Transverse colon (tissue), 4 donors: ENCODE data around the gene TMEM220. TPM values are rescaled to one million over a fixed set of nuclear protein-coding genes. Genes with fewer than 3 reads are reported as not detected.

Experiments used
- DNase-seq: peaks from one replicate; pipeline ENCODE4 v3.0.0-alpha.2; 2019
- H3K27ac ChIP-seq, 4 donors: fragments of 200-600 bp; sonication (generic); 2 replicates each; pipeline ENCODE4 v1.5.1; 2016 to 2018; ENCODE audit warnings: inconsistent platforms in 4 of 4
- H3K27me3 ChIP-seq: fragments of 200-600 bp; sonication (generic); 2 replicates; pipeline ENCODE4 v1.5.1; 2017; ENCODE audit warnings: inconsistent platforms
- H3K36me3 ChIP-seq, 4 donors: fragments of 200-600 bp; sonication (generic); 2 replicates each; pipeline ENCODE4 v1.5.1; 2017 to 2019; ENCODE audit warnings: inconsistent platforms in 4 of 4
- H3K4me1 ChIP-seq, 4 donors: fragments of 200-600 bp; sonication (generic); 2 replicates each; pipeline ENCODE4 v1.5.1; 2017 to 2020; ENCODE audit warnings: inconsistent platforms in 4 of 4
- H3K4me3 ChIP-seq, 4 donors: fragments of 200-600 bp; sonication (generic); 1 replicate in 1 of 4; 2 replicates in 3 of 4; pipeline versions ENCODE4 v1.5.1 to v1.6.1; 2017 to 2019; ENCODE audit warnings: inconsistent platforms in 4 of 4
- H3K9me3 ChIP-seq, 2 donors: fragments of 200-600 bp; sonication (generic); 2 replicates each; pipeline ENCODE4 v1.5.1; 2017 to 2019; ENCODE audit warnings: inconsistent platforms in 2 of 2
- EP300 ChIP-seq: sonication (generic); formaldehyde crosslinking; IDR thresholded peaks from one replicate; pipeline ENCODE4 v1.6.1; 2017; ENCODE audit warnings: antibody characterized with exemption, low read depth
- POLR2A ChIP-seq: fragments of 450-650 bp; IDR thresholded peaks from one replicate; pipeline ENCODE4 v1.6.1; 2016; ENCODE audit warnings: antibody characterized with exemption, mild to moderate bottlenecking, moderate library complexity
- POLR2AphosphoS5 ChIP-seq, 3 donors: sonication (generic); formaldehyde crosslinking; IDR thresholded peaks; one replicate each; pipeline ENCODE4 v1.6.1; 2016; ENCODE audit warnings: antibody characterized with exemption in 3 of 3
- WGBS, 2 donors: methylation state at CpG; one replicate each; pipeline ENCODE4 v1.1.5; 2018; ENCODE audit warnings: low coverage in 1 of 2; 5-methylcytosine and 5-hydroxymethylcytosine counted together
- in situ Hi-C, 4 donors: fragments of 200-750 bp; cut with MboI; loops; one replicate each; pipeline versions ENCODE4 v1.15.0 to v1.15.1; 2017; ENCODE audit warnings: low sequenced_read_pairs in 3 of 4, low pct_ligation_motif_present in 1 of 4, low pct_unique_long_range_greater_than_20kb in 1 of 4
- intact Hi-C: fragments of 100-400 bp; cut with DNase I; formaldehyde crosslinking; loops from one replicate; pipeline ENCODE4 v1.15.1; 2023; ENCODE audit warnings: low total_unique reads
- total RNA-seq, 4 donors: library from RNA; depleted of rRNA; stranded (reverse); fragments of >200 nt; gene quantifications; one replicate each; pipeline ENCODE4 v1.1.0, GENCODE V29; 2016
- TF ChIP-seq, protein P1 (sequence below), 5 experiments: fragments of 200-600 bp in 3 of 5; fragments of 450-650 bp in 2 of 5; sonication (generic) in 3 of 5; IDR thresholded peaks; 1 replicate in 2 of 5; 2 replicates in 3 of 5; pipeline ENCODE4 v1.5.1; 2016 to 2017; ENCODE audit warnings: antibody characterized with exemption in 5 of 5, inconsistent platforms in 3 of 5, mild to moderate bottlenecking in 2 of 5, moderate library complexity in 1 of 5

The TMEM220 gene
- total RNA-seq, 4 donors from 2014 or later: 2.4 to 18.2 (median 8.1) TPM; not detected in 1

DNA sequence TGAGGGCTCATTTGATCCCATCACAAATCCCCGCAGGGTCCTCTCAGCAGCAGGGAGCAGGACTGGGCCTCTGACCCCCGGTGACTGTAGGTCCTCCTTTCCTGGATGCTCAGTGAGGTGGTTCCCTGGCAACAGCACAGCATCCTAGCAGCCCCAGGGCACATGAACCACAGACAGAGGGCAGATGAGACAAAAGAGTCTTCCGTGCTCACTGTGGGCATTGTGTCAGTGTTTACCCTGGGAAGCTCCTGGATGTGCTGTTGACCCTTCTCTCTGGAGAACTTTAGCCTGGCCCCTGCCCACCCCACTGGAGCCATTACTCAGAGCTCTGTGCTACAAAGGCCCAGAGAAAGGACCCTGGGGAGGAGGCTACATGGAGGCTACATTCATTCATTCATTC, 21.7 kb upstream of the TMEM220 start:
- Histone ChIP-seq H3K27ac (no peak overlapping the region), H3K4me1 (peaks cover 0 to 2% (median under 1%) of the 10 kb centered on the region in 4 donors), H3K36me3 (no peaks in the 10 kb centered on the region), H3K4me3 (no peak overlapping the region), H3K9me3 (no peaks in the 10 kb centered on the region), H3K27me3 (no peaks in the 10 kb centered on the region)
- 88% methylated on average over 3 of the region's 3 CpGs; no CpG with 5 or more reads in 1 of the 2 donors for WGBS, 2 donors
- DNase-seq: no peak
- TF ChIP-seq POLR2AphosphoS5 (IDR thresholded peaks at IDR 0.05) (no peak), POLR2A (no peak), EP300 (no peak)
- TF ChIP-seq, protein P1, sequence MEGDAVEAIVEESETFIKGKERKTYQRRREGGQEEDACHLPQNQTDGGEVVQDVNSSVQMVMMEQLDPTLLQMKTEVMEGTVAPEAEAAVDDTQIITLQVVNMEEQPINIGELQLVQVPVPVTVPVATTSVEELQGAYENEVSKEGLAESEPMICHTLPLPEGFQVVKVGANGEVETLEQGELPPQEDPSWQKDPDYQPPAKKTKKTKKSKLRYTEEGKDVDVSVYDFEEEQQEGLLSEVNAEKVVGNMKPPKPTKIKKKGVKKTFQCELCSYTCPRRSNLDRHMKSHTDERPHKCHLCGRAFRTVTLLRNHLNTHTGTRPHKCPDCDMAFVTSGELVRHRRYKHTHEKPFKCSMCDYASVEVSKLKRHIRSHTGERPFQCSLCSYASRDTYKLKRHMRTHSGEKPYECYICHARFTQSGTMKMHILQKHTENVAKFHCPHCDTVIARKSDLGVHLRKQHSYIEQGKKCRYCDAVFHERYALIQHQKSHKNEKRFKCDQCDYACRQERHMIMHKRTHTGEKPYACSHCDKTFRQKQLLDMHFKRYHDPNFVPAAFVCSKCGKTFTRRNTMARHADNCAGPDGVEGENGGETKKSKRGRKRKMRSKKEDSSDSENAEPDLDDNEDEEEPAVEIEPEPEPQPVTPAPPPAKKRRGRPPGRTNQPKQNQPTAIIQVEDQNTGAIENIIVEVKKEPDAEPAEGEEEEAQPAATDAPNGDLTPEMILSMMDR (IDR thresholded peaks at IDR 0.05): no peak
- intact Hi-C loops: no loop called here
- in situ Hi-C loops: loop anchor here in 1 of 4 donors (25.0 kb wide), 1 partner anchor 311 kb away; no protein-coding TSS in a partner anchor

DNA sequence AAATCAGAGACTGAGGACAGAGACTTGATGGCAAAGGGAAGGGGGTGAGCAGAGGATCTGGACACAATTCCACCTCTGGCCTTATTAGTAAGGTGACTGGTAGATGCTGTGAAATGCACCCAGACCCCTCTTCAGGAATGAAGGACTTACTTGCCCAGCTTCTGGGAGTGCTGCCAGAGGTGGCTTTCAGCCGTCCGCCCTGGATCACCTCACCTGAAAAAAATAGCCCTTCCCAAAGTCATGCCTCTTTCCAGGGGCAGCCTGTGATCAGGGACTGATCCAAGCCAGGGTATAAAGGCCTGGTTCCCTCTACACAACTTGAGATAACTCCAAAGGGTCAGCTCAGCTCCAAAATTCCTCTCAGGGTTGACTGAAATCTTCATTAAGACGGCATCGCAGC, 20.4 kb upstream of the TMEM220 start:
- intact Hi-C loops (no loop called here), in situ Hi-C loops (loop anchor here in 1 of 4 donors (25.0 kb wide), 1 partner anchor 312 kb away; no protein-coding TSS in a partner anchor)
- WGBS, 2 donors: 92 to 98% methylated on average over 2 to 4 of the region's 4 CpGs

DNA sequence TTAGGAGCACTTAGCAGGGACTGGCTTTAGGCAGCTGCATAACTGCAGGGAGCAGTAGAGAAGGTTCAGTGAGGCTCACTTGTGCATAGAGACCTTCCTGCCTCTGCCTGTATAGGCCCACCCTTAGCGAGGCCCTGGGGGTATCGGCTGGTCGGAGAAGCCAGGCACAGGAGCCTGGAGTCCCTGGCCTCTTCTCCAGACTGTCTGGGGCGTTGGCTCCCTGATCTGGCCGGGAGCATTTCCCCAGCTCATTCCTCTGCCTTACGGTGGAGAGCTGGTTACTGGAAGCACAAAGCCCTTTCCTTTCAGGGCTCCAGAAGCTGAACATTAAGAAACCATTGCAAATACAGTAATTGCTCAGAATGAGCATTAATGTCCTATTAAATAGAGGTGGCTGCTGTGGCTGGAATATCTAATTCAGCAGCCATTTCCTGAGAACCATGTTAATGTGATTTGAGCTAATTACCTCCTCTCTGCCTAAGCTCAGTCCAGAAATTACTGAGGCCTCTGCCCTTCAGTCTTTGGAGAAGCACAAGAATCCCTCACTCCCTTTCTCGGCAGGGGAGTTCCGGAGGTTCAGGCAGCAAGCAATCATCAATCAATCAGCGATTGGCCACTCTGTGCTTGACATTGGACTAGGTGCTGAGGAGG, 18.8 kb upstream of the TMEM220 start:
- DNase-seq: no peak
- H3K9me3 ChIP-seq: no peaks in the 10 kb centered on the region
- TF ChIP-seq POLR2AphosphoS5 (IDR thresholded peaks at IDR 0.05) (no peak), EP300 (no peak), POLR2A (no peak)
- TF ChIP-seq, protein P1 (IDR thresholded peaks at IDR 0.05): no peak
- H3K4me3 ChIP-seq: no peak overlapping the region
- in situ Hi-C loops (loop anchor here in 2 of 4 donors (10.0 to 25.0 kb wide), 2 partner anchors 96 to 864 kb away; no protein-coding TSS in a partner anchor), intact Hi-C loops (no loop called here)
- 51% methylated on average over 9 of the region's 9 CpGs; no CpG with 5 or more reads in 1 of the 2 donors for whole genome bisulfite sequencing, 2 donors
- H3K4me1 ChIP-seq: peaks cover 4 to 21% (median 12%) of the 10 kb centered on the region in 4 donors
- no peaks in the 10 kb centered on the region for H3K27me3 ChIP-seq
- no peak overlapping the region for H3K27ac ChIP-seq
- H3K36me3 ChIP-seq: no peaks in the 10 kb centered on the region

More for the DNA sequence above, 20.4 kb upstream of the TMEM220 start:
- Histone ChIP-seq H3K4me1 (peaks cover under 1 to 9% (median 6%) of the 10 kb centered on the region in 4 donors), H3K9me3 (no peaks in the 10 kb centered on the region), H3K27me3 (no peaks in the 10 kb centered on the region), H3K36me3 (no peaks in the 10 kb centered on the region), H3K4me3 (no peak overlapping the region), H3K27ac (no peak overlapping the region)
- DNase-seq: no peak
- TF ChIP-seq EP300 (no peak), POLR2AphosphoS5 (IDR thresholded peaks at IDR 0.05) (no peak), POLR2A (no peak)
- TF ChIP-seq, protein P1 (IDR thresholded peaks at IDR 0.05): no peak

DNA sequence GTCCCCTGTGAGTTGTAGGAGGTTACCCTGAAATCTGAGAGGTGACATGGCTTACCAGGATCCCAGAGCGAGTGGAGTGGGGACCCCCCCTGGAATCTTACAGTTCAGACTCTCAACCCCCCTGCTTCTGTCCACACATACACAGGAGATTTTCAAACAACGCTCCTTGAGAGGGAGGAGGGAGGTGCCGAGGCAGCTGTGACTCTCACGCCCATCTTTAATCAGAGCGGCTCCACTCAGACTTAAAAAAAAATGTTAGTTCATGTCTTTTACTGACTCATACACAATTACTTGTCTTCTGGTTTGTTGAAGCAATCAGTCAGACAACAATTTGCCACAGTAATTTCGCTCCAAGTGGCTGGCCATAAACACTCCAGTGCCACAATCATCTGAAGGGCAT, 15.4 kb upstream of the TMEM220 start:
- peak; percentile 40 for DNase-seq
- in situ Hi-C loops: loop anchor here in 2 of 4 donors (10.0 to 25.0 kb wide), 2 partner anchors 100 to 867 kb away; no protein-coding TSS in a partner anchor
- no peak overlapping the region for H3K4me3 ChIP-seq
- no peaks in the 10 kb centered on the region for H3K27me3 ChIP-seq
- no peak for TF ChIP-seq POLR2A
- TF ChIP-seq, protein P1 (IDR thresholded peaks at IDR 0.05): no peak
- no peak for TF ChIP-seq POLR2AphosphoS5 (IDR thresholded peaks at IDR 0.05)
- TF ChIP-seq EP300: no peak
- peak overlapping the region; percentile 14 to 49 (median 41) for H3K27ac ChIP-seq
- 30 to 41% methylated on average over 2 to 6 of the region's 6 CpGs for WGBS, 2 donors
- intact Hi-C loops: no loop called here
- no peaks in the 10 kb centered on the region for H3K9me3 ChIP-seq
- no peaks in the 10 kb centered on the region for H3K36me3 ChIP-seq
- peaks cover 4 to 21% (median 12%) of the 10 kb centered on the region in 4 donors for H3K4me1 ChIP-seq
